IPS DF 4.7 (cell line): ENCODE data around the gene STAG3.
"Not testable (repeated sequence)": the region's sequence is repeated elsewhere in the genome, so short reads cannot be mapped to it uniquely, and the experiment has no call there.

Experiments
- DNase-seq: peaks from one replicate; pipeline ENCODE4 v3.0.0-alpha.2; 2013; ENCODE audit warnings: low spot score; ENCODE audit errors: extremely low read depth

The STAG3 gene

DNA sequence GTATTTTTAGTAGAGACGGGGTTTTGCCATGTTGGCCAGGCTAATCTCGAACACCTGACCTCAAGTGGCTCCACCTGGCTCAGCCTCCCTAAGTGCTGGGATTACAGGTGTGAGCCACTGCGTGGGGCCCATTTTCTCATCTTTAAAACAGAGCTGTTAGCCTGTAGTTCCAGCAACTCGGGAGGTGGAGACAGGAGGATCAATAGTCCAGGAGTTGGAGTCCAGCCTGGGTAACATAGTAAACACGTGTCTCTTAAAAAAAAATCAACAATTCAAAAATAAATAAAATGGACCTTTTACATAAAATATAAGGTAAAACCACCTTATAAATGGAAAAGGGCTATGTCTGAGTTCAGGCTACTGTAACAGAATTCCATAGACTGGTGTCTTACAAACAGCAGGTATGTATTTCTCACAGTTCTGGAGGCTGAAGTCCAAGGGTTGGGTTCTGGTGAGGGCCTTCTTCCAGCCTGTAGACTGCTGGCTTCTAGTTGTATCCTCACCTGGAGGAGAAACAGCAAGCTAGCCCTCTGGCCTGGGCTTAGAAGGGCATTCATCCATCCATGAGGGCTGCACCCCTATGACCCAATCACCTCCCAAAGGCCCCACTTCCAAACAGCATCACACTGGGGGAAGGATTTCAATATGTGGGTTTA is 35.0 kb downstream of the STAG3 start:
- no peak for DNase-seq

DNA sequence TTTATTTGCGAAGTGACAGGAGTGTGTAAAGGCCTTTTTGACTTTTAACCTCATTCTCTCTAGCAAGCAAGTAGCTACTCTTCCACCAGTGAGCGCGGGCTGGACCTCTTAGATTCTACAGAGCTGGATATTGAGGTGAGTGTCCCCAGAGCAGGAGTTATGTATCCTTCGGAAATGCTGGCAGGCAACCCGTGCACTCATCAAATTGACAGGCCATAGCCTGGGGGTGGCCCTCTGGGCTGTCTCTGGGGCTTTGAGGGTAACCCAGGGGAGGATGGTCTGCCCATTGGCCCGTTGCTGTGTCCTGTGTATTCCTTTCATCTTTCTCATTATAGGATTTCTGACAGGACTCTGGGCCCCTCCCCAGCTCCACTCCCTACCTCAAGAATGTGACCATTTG is 36.0 kb downstream of the STAG3 start:
- DNase-seq, result no peak

DNA sequence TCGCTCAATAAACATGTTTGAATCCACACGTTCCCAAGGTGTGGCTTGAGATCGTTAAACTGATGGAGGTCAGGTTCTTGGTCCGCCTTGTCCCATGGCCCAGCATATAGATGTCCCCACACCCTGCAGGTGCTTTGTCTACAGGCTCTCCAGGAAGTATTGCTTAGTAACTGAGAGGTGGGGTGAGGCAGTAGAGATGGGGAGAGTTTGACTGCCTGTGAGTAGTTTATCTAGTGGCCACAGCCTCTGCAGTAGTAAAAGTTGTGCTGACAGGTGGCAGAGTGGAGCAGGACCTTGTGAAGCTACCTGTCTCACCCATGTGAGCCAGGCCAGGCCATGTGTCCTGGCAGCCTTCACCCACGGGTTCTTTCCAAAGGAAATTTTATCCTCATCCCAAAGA is 36.6 kb downstream of the STAG3 start:
- DNase-seq, result not testable (repeated sequence)

DNA sequence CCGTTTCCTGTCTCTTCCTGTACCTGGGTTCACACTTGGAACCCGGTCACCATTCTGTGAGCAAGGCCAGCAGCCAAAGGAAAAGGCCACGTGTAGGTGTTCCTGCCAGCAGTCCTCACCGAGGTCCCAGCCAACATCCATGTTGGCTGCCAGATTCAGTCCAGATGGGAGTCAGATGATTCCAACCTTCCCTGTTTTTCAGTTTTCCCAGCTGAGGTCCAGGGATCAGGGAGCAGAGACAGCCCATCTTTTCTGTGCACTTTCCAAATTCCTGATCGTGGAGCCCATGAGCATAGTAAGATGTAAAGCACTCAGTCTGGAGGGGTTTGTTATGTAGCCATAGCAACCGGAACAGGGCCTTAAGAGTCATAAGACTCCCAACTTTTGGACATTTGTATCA is 38.2 kb downstream of the STAG3 start:
- DNase-seq, result no peak

DNA sequence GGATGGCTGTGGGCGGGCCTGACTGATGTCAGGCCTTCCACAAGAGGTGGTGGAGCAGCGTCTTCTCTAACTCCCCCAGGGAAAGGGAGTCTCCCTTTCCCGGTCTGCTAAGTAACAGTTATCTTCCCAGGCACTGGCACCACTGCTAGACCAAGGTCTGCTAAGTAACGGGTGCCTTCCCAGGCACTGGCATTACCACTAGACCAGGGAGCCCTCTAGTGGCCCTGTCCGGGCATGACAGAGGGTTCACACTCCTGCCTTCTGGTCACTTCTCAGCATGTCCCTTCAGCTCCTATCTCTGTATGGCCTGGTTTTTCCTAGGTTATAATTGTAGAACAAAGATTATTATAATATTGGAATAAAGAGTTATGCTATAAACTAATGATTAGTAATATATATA is 40.2 kb downstream of the STAG3 start:
- DNase-seq, result not testable (repeated sequence)

DNA sequence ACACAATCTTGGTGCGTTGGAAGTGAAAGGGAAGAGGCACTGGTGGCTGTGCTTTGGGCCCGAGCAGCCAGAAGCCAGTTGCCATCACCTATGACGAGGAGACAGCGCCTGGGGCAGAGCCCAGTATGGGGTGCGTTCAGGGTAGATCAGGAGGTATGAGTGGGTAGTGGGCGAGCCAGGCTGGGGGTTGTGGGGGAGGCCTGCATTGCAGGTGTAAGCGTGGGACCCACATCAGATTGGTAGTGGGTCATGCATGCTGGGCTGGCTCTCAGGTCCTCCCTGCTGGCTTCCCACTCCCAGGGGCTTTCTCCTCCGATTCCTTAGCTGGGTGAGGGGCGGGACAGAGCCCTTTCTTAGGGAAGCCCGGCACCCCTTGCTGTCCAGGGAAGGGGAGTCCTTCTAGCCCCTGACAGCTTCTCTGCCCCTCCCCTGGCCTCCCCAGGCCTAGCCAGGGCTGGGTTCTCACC is 41.6 kb downstream of the STAG3 start:
- DNase-seq, result no peak

DNA sequence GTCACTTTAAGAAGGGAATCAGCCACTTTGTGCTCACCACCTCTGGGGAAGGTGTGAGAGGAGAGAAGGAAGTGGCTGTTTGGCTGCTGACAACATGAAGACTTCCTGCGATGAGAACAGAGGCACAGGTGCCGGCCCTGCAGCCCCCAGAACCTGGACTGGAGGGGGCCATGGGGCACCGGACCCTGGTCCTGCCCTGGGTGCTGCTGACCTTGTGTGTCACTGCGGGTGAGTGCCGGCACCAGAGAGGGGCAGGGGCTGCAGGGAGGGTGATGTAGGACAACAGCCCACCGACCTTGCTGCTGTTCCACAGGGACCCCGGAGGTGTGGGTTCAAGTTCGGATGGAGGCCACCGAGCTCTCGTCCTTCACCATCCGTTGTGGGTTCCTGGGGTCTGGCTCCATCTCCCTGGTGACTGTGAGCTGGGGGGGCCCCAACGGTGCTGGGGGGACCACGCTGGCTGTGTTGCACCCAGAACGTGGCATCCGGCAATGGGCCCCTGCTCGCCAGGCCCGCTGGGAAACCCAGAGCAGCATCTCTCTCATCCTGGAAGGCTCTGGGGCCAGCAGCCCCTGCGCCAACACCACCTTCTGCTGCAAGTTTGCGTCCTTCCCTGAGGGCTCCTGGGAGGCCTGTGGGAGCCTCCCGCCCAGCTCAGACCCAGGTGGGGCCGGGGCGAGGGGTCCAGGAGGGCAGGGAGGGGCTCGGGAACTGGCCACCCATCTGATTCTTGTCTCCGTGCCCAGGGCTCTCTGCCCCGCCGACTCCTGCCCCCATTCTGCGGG is 42.3 kb downstream of the STAG3 start, which contains the start of gene PVRIG:
TSS of gene PVRIG (plus strand) at position 149 of the 785 bp plus-strand sequence. CDS start at position 171, 22 bp downstream.
- not testable (repeated sequence) for DNase-seq

DNA sequence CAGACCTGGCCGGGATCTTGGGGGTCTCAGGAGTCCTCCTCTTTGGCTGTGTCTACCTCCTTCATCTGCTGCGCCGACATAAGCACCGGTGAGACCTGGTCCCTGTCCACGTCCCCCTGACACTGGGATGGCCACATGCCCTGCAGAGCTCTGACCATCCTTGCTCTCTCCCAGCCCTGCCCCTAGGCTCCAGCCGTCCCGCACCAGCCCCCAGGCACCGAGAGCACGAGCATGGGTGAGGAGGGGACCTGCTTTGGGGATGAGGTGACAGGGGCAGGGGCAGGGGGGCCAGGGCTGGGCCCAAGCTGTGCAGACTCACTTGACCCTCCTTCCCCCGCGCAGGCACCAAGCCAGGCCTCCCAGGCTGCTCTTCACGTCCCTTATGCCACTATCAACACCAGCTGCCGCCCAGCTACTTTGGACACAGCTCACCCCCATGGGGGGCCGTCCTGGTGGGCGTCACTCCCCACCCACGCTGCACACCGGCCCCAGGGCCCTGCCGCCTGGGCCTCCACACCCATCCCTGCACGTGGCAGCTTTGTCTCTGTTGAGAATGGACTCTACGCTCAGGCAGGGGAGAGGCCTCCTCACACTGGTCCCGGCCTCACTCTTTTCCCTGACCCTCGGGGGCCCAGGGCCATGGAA is 43.0 kb downstream of the STAG3 start:
- DNase-seq, result no peak

DNA sequence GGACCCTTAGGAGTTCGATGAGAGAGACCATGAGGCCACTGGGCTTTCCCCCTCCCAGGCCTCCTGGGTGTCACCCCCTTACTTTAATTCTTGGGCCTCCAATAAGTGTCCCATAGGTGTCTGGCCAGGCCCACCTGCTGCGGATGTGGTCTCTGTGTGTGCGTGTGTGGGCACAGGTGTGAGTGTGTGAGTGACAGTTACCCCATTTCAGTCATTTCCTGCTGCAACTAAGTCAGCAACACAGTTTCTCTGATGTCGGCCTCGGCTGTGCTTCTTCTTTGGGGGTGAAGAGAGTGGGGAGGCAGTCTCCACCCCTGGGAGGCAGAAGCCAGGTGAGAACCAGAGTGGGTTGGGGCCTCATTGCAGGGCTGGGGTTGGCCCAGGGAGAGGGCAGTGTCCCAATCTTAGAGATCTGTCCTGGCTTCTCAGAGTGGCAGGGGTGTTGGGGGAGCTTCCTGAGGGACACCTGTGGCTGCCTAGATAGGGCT is 43.6 kb downstream of the STAG3 start:
- no peak for DNase-seq

DNA sequence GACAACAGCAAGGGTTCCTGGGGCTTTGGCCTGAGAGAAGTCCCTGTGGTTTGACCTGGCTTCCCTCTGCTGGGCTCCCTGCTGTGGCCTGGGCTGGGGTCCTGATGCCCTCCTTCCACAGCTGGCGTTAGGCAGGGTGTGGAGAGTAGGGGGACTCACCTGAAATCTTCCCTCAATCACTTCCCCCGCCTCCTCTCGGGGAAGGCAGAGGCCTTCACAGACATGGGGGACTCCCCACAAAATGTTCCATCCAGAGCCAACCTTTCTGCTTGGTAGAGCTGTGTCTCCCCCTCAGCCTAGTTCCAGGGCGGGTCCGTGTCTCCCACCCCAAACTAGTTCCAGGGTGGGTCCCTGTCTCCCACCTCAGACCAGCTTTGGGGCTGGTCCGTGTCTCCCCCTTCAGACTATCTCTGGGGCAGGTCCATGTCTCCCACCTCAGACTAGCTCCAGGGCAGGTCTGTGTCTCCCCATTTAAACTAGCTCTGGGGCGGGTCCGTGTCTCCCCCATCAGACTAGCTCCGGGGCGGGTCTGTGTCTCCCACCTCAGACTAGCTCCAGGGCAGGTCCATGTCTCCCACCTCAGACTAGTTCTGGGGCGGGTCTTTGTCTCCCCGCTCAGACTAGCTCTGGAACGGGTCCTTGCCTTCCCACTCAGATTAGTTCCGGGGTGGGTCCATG is 44.2 kb downstream of the STAG3 start:
- no peak for DNase-seq

DNA sequence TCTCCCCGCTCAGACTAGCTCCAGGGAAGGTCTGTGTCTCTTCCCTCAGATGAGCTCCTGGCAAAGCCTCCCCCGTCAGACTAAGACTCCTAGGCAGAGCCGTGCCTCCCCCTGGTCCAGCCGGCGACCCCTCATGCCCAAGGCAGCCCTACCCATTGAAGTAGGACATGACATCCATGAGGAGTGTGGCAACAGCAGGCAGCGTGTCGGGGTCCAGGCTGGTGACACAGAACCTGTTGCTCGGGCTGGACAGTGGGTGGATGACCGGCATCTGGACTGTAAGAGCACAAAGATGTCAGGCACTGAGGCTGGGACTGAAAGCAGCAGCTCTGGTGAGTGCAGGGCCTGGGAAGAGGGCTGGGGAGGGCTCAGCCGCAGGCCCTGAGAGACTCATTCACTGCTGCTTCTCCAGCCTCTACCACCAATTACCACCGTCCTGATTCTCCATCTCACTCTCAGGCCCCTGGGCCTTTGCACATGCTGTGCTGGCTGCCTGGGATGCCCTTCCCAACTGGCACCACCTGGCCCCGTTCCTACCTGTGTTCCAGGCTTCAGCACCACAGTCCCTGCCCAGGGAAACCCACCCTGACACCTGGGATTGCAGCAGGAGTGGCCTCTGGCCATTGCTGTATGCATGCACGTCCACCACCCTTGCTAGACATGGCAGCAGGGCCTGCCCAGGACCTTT is 44.9 kb downstream of the STAG3 start:
- no peak for DNase-seq

DNA sequence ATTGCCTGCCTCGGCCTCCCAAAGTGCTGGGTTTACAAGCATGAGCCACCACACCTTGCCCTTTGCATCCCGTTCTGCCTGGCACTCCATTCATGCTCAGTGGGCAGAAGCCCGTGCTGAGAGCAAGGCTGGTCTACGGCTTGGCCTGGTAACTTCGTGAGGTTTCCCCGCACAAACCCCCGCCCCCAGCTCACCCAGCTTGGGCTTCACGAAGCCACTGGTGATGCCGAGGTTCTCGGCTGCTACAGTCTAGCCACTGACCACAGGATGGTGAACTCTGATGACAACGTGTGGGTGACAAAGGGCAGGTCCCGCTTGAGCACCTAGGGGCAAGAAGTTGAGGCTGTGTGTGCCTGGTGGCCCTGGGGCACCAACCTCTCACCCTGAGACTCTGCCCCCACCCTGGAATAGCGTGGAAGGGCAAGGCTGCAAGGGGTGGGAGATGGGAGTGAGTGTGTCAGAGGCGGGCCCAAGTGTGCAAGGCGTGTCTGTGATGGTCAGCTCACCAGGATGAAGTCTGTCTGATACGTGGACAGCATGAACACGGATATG is 45.7 kb downstream of the STAG3 start:
- DNase-seq, result not testable (repeated sequence)

DNA sequence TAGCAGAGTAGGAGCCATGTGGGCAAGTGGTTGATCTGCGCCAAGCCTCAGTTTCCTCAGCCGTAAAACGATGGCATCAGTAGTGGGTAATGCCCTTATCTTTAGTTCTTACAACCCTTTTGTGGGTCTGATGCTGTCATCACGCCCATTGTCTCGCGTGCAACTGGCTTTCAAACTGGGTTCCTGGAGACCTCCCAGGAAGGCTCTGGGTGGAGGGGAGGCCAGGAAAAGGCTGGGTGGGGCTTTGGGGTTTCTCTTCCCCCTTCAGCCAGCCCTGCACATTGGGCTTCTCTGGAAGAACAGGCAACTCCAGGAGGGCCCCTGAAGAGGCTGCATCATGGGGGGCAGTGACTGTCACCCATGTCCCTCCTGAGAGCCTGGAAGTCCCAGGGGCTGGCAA is 47.2 kb downstream of the STAG3 start:
- not testable (repeated sequence) for DNase-seq

DNA sequence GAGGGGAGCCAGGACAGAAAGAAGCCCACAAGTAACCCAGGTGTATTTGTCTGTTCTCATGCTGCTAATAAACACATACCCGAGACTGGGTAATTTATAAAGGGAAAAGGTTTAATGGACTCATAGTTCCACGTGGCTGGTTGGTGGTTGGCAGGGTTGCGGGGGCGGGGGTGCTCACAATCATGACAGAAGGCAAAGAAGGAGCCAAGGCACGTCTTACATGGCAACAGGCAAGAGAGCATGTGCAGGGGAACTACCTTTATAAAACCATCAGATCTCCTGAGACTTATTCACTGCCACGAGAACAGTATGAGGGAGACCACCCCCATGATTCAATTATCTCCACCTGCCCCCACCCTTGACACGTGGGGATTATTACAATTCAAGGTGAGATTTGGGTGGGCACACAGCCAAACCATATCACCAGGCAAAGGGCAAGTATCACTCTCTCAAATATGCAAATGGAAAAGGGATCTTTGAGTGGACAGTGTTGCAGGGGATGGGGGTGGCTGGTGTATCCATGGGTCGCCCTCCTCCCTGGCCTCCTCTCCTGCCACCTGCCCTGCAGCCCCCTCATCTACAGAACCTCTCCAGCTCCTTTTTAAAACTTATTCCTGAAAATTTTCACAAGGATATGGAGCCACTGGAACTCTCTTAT is 57.1 kb downstream of the STAG3 start:
- not testable (repeated sequence) for DNase-seq

DNA sequence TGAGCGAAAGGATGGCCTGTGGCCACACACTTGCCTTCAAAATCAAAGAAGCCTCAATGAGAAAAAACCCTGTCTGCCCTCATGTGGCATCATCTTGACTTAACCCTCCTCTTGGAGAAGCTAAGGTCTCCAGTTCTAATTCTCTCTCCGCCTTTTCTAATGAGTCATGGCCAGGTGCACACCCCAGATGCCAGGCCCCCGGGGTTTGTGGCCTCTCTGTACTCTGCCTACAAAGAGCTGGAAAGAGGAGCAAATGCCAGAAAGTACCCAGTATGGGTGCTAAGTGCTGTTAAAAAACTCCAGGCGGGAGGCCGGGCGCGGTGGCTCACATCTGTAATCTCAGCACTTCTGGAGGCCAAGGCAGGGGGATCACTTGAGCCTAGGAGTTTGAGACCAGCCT is 62.3 kb downstream of the STAG3 start:
- not testable (repeated sequence) for DNase-seq

DNA sequence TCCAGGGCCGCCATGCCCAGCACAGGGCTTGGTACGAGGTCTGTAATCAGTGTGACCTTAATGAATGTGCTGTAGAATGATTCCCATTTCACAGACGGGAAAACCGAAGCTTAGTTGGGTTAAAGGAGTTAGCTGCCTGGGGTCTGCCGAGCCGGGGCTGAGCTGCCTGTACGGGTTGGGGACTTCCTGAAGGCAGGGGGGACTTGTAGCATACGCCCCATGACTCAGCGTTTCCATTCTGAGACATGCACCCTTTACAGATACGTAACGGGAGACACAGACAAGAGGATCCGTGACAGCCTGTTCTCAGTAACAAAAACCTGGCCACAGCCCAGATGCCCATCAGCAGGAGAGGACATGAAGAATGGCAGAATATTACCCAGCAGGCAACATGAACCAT is 65.7 kb downstream of the STAG3 start:
- not testable (repeated sequence) for DNase-seq

DNA sequence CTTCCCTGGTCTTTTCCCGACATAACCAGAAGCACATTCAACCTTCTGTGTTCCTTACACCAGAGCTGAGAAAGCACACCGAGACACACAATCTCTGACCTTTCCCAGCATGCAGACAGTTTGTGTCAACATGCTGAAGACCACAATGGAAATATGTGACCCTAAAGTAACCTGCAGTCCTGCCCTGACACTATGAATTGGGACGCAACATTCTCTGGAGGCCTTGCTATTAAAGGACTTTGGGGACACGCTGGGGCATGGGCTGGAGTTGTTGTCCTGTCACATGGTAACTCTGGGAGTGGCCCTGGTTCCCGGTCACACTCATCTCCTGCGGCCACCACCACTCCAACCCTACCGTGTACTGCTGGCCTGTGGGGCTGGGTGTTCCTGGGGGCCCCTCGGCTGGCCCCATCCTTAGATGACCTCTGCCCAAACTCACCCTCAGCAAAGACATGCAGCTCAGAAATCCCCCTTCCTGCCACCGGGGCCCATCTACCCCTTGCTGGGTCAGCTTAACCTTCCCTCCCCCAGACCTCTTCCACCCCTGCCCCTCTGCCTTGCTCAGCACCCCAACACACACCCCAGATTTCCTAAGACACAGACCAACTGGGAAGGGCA is 67.4 kb downstream of the STAG3 start:
- not testable (repeated sequence) for DNase-seq

DNA sequence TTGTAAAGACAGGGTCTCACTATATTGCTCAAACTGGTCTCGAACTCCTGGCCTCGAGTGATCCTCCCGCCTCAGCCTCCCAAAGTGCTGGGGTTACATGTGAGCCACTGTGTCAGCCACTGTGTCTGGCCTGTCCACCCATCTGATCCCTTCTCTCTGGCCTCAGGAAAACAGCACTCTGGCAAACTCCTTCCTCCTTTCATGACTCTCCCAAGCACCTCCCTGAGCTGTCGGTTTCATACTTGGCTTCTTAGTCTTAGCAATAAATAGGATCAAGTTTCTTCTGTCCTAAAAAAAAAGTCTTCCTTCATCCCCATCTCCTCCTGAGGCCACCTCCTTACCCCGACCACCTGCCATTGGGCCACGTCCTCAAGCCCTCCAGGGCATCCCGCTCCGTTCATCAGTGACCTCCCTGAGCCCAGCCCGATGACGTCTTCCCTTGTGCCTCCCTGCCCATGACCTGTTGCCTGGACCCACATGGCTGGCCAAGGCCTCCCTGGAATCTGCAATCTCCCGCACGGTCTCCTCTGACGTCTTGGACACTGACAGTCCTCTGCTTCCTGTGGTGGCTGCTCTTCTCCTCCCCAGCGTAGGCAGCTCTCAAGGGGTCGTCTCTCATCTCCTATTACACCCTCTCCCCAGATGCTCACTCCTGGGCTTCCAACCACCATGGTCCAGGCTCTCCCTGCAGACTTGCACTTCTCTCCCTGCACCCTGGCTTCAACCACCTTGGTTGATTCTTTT is 68.6 kb downstream of the STAG3 start:
- not testable (repeated sequence) for DNase-seq

DNA sequence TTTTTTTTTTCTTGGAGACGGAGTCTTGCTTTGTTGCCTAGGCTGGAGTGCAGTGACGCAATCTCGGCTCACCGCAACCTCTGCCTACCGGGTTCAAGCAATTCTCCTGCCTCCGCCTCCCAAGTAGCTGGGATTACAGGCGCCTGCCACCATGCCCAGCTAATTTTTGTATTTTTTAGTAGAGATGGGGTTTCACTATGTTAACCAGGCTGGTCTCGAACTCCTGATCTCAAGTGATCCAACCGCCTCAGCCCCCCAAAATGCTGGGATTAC is 69.1 kb downstream of the STAG3 start:
- not testable (repeated sequence) for DNase-seq
